Inflammatory macrophage treated with lipopolysaccharide for 4 hours (primary cell): ENCODE measurements around the gene SDF4.

Experiments
- DNase-seq: peaks from one replicate; pipeline ENCODE4 v3.0.0-alpha.2; 2020

SDF4 gene

GRCh38 chr1:1175221-1176062 lies 56.4 kb downstream of the SDF4 start:
- no peak for DNase-seq

GRCh38 chr1:1173793-1174415 lies 57.9 kb downstream of the SDF4 start, which contains the start of gene TTLL10:
TSS of gene TTLL10 (plus strand) at chr1:1173880. CDS start at chr1:1179216, 5,336 bp downstream.
- no peak for DNase-seq

GRCh38 chr1:1173061-1173792 lies 58.6 kb downstream of the SDF4 start:
- DNase-seq: no peak

GRCh38 chr1:1171546-1172340 lies 60.1 kb downstream of the SDF4 start:
- no peak for DNase-seq

- no peak for DNase-seq
Measured at GRCh38 chr1:1171161-1171545, 60.6 kb downstream of the SDF4 start.

- no peak for DNase-seq
Measured at GRCh38 chr1:1170215-1171091, 61.3 kb downstream of the SDF4 start.

- DNase-seq: no peak
Measured at GRCh38 chr1:1169429-1170214, 62.2 kb downstream of the SDF4 start.

GRCh38 chr1:1168451-1169411 lies 63.1 kb downstream of the SDF4 start:
- DNase-seq: no peak

GRCh38 chr1:1167841-1168450 lies 63.9 kb downstream of the SDF4 start:
- DNase-seq: no peak

GRCh38 chr1:1167398-1167821 lies 64.4 kb downstream of the SDF4 start:
- DNase-seq: no peak
